Daoy (cell line): ENCODE measurements around the gene UNK. TPM values are rescaled to one million over a fixed set of nuclear protein-coding genes. Genes with fewer than 3 reads are reported as not detected.

ENCODE experiments used
- DNase-seq: peaks from one replicate; pipeline ENCODE4 v3.0.0-alpha.2; 2015; ENCODE audit warnings: low read depth
- total RNA-seq: library from RNA; depleted of rRNA; stranded (reverse); fragments of >200 nt; shearing (Covaris generic); gene quantifications from 2 replicates; pipeline ENCODE4 v1.2.3, GENCODE V29; 2014; rRNA removed

UNK gene, protein sequence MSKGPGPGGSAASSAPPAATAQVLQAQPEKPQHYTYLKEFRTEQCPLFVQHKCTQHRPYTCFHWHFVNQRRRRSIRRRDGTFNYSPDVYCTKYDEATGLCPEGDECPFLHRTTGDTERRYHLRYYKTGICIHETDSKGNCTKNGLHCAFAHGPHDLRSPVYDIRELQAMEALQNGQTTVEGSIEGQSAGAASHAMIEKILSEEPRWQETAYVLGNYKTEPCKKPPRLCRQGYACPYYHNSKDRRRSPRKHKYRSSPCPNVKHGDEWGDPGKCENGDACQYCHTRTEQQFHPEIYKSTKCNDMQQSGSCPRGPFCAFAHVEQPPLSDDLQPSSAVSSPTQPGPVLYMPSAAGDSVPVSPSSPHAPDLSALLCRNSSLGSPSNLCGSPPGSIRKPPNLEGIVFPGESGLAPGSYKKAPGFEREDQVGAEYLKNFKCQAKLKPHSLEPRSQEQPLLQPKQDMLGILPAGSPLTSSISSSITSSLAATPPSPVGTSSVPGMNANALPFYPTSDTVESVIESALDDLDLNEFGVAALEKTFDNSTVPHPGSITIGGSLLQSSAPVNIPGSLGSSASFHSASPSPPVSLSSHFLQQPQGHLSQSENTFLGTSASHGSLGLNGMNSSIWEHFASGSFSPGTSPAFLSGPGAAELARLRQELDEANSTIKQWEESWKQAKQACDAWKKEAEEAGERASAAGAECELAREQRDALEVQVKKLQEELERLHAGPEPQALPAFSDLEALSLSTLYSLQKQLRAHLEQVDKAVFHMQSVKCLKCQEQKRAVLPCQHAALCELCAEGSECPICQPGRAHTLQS
- 36.8 and 40.6 TPM in 2 replicates for total RNA-seq

GRCh38 chr17:75784473-75785015 lies at the start of gene UNK:
TSS of gene UNK (plus strand) at chr17:75784806. CDS start at chr17:75784881, 75 bp downstream.
- DNase-seq, result peak; percentile 99

DNA sequence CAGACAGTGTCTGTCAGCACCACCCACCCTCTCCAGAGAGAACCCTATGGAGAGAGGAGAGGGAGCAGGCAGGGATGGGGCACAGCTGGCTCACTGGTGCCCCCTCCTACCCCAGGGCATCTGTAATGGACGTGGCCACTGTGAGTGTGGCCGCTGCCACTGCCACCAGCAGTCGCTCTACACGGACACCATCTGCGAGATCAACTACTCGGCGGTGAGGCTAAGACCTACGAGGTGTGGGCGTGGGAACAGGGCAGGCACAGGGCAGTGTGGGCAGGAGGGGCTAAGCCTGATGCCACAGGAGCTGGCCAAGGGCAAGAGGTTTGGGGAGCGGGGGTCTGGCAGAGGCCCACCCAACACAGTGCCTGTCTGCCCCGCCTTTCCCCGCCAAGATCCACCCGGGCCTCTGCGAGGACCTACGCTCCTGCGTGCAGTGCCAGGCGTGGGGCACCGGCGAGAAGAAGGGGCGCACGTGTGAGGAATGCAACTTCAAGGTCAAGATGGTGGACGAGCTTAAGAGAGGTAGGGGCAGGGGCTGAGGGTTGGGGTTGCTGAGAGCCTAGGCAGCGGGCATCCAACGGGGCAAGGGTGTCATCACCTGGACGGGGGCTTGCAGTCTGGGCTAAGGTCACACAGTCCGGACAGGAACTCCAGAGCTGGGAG lies 48.3 kb upstream of the UNK start:
- no peak for DNase-seq

DNA sequence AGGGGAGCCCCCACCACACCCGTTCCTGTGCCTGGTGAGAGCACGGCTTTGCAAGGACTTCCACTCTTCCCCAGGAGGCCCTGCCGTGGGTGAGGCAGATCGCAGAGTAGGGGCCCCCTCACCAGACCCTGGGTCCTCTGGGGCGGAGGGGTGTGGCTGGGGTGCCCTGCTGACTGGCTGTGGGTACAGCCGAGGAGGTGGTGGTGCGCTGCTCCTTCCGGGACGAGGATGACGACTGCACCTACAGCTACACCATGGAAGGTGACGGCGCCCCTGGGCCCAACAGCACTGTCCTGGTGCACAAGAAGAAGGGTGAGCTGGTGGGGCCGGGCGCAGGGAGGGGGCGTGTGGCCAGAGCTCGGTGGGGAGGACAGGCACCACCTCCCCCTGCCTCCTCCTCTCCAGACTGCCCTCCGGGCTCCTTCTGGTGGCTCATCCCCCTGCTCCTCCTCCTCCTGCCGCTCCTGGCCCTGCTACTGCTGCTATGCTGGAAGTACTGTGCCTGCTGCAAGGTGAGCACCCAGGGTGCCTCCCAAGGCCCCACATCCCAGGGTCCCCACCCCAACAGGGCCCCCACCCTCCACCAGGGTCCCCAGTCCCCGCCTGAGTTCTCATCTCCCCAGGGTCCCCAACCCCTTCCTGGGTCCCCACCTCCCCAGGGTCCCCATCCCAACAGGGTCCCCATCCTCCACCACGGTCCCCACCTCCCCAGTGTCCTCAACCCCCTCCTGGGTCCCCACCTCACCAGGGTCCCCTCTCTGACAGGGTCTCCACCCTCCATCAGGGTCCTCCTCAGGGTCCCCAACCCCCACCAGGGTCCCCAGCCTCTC lies 47.3 kb upstream of the UNK start:
- DNase-seq, result no peak

DNA sequence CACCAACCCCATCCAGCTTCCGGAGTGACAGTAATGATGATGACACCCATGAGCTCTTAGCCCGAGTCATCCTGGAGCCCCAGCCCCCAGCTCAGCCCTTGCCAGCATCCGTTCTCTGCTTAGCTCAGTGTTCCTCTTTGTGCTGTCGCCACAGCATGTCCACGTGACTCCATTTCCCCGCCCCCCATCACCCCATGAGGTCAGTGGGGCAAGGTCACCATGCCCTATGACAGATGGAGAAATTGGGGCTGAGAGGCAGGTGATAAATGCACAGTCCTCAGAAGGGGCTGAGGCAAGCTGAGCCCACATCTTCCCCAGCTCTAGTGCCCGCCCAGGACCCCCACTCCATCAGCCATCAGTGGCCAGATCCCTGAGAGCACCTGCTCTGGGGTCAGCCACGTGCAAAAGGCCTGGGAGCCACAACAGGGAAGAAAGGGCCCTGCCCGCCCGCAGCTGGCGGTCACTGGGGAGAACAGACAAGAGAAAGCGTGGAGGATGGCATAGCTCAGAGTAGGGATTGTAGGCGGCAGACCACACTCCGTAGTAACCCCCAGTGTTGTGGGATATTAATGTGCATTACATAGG lies 46.3 kb upstream of the UNK start:
- DNase-seq, result no peak

- DNase-seq, result no peak
These were observed 45.4 kb upstream of the UNK start for GRCh38 chr17:75739174-75739573.

DNA sequence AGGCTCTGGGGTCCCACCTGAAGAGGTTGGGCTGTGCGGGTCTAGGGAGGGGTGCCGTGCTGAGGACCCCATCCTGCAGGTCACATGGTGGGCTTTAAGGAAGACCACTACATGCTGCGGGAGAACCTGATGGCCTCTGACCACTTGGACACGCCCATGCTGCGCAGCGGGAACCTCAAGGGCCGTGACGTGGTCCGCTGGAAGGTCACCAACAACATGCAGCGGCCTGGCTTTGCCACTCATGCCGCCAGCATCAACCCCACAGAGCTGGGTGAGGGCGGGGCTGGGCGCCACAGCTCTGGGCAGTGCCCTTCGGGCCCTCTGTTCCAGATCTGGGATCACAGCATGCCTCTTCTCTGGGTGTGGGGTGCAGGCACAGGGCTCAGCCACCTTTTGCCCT lies 44.8 kb upstream of the UNK start:
- DNase-seq, result no peak

GRCh38 chr17:75740215-75740614 lies 44.4 kb upstream of the UNK start:
- DNase-seq, result no peak

DNA sequence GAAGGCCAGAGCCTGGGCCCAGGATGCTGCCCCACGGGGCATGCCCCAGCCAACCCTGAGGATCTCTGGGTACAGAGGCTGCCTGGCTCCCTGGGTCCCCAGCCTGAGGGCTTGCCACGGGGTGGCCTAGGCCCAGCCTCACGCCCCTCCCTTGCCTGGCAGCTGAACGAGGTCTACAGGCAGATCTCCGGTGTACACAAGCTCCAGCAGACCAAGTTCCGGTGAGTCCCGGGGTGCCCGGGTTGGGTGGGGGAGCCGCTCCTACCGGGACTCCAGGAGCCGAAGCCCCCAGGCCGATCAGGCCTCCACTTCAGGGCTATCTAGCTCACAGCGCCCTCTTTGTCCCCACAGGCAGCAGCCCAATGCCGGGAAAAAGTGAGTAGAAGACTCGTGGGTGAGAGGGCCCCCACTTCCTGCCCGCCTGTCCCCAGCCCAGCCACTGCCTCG lies 44.0 kb upstream of the UNK start:
- DNase-seq, result no peak

- DNase-seq, result no peak
These were observed 42.3 kb upstream of the UNK start for GRCh38 chr17:75742337-75742736.

DNA sequence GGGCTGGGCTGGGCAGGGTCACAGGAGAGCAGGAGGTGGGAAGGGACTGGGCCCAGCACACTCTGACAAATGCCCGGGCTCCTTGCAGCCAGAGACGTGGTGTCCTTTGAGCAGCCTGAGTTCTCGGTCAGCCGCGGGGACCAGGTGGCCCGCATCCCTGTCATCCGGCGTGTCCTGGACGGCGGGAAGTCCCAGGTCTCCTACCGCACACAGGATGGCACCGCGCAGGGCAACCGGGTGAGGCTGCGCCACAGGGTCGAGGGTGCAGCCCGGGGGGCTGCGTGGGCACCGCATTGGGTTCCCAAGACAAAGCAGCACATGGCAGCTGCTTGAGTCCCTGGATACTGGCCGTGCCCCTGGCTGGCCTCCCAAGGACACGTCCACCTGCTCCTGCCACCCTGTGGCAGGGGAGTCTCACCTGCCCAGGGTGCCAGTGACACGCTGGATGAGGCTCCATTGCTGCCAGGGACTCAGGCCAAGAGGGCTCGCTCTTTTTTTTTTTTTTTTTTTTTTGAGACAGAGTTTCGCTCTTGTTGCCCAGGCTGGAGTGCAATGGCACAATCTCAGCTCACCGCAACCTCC lies 40.9 kb upstream of the UNK start:
- no peak for DNase-seq

GRCh38 chr17:75748706-75749105 lies 35.9 kb upstream of the UNK start:
- DNase-seq, result no peak

- DNase-seq, result peak; percentile 78
These were observed 34.8 kb upstream of the UNK start for GRCh38 chr17:75749545-75750389.

DNA sequence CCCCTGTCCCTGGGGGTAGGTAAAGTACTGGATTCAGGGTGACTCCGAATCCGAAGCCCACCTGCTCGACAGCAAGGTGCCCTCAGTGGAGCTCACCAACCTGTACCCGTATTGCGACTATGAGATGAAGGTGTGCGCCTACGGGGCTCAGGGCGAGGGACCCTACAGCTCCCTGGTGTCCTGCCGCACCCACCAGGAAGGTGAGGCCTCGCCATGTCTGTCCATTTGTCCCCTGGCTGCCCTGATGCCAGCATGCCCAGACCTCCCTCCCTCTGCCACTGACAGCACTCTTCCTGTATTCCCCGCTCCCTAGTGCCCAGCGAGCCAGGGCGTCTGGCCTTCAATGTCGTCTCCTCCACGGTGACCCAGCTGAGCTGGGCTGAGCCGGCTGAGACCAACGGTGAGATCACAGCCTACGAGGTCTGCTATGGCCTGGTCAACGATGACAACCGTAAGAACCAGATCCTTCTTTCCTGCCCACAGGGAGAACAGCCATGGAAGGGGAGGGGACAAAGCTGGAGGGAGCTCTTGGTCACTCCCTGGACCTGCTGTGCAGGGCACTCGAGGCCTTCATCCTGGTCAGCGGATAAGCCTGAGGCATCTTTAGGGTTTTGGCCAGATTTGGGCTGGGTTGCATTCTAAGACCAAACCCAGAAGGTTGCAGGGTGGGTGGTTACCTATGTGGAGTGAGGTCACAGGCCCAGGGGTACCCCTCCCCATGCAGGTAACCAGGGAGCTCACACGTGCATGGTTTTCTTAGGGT lies 33.8 kb upstream of the UNK start:
- DNase-seq, result no peak

- DNase-seq, result no peak
These were observed 32.8 kb upstream of the UNK start for GRCh38 chr17:75751676-75752404.

- no peak for DNase-seq
These were observed 32.2 kb upstream of the UNK start for GRCh38 chr17:75752405-75752709.

DNA sequence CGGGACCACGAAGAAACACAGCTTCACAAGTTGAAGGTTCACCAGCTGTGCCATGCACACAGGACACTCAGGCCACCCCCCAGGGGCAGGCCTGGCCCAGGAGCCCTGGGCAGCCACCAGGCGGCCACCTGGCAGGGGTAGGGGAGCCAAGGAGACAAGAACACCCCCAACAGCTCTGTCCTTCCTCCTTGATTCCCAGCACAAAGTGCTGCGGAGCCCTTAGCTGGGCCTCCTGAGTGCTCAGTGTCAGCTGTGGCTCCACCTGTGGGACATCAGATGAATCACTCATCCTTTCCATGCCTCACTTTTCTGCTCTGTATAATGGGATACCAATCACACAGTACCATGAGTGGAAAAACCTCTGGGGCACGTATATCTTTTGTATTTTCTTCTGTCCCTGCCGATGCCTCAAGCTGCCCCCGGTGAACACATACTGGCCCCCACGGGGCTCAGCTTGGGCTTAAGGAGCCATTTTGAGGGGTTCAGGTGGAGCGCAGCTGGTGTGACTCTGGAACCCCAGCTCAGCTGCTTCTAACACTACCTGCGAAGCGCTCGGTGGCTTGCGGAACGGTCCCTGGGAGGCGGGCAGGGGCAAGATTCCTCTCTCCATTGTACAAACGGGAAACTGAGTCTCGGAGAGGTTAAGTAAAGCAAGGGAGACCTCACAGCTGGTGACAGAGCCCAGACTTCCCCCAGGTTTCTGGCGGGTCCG lies 31.6 kb upstream of the UNK start:
- no peak for DNase-seq
